RPMI7951 (cell line): ENCODE results near the gene KCNC4. TPM values are rescaled to one million over a fixed set of nuclear protein-coding genes. Genes with fewer than 3 reads are reported as not detected.

Experiments
- DNase-seq: peaks from one replicate; pipeline ENCODE4 v3.0.0-alpha.2; 2012; ENCODE audit warnings: low read depth
- total RNA-seq: library from RNA; depleted of rRNA; stranded (reverse); fragments of >200 nt; shearing (Covaris generic); gene quantifications from 2 replicates; pipeline ENCODE4 v1.2.3, GENCODE V29; 2014

The KCNC4 gene
- total RNA-seq, 1 experiment from 2014 or later = 0.84 TPM

DNA sequence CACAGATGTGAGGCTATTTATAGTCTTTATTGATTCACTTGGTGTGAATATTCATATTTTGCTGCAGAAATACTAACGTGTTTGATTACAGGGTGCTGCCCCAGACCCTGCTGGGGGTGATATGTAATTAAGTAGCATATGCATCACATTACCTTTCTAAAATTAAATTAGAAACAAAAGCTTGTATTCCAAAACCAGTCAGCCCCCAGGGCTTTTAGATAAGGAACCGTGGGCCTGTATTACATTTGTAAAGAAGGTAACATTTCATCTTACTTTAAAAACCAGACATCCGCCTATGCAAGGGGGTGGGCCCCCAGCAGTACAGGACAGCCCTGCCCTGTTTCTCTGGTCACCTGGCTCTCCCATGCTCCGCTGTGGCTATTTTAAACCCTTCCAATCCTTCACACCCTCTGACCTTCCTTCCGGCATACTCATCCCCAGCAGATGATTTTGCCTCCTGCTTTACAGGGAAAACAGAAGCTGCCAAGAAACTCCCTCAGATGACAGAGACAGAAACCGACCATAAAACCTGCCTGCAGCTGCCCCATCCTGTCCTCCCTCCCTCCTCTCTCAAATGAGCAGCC lies 22.0 kb upstream of the KCNC4 start:
- DNase-seq = peak; percentile 89

DNA sequence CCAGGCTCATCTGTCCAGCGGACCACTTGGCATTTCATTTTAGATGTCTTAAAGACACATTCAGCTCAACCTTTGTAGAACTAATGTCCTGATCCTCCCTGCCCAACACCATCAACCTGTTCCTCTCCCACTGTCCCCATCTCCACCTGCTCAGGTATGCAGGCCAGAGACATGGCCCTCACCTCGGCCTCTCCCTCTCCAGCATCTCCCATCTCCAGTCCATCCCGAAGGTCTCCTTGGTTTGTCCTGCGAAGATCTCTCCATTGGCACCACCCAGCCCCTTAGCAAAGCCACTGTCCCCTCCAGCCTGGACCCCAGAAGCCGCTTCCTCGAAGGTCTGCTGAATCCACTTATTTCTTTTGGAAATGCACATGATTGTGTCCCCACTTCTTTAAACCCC lies 20.9 kb upstream of the KCNC4 start:
- DNase-seq = no peak

DNA sequence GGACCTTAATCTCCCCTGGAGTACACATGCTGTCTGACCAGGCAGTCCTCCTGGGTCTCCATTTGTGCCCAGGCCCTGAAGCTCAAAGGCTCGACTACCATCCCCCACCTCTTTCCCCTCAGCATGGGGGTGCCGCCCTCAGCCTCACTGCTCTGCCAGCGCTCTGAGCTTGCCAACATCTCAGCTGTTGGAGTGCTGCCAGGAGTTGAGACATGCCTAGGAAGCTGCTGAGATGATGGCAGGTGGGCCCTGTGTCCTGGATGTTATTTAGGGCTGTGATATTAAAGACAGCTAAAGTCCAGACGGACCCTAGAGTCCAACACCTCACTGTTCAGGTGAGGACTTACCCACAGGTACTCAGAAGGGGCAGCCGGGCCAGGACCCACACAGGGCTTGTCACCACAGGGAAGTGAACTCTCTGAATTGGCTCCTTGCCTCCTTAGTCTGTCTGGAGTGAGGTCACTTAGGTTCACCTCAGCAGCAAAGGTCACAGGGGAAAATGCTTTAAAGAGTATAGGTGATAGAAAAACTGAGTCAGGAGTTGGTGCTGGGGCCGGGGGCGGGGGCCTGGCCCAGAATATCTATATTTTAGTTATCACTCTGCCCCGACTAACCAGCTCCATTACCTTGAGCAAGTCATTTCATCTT lies 19.7 kb upstream of the KCNC4 start:
- no peak for DNase-seq

DNA sequence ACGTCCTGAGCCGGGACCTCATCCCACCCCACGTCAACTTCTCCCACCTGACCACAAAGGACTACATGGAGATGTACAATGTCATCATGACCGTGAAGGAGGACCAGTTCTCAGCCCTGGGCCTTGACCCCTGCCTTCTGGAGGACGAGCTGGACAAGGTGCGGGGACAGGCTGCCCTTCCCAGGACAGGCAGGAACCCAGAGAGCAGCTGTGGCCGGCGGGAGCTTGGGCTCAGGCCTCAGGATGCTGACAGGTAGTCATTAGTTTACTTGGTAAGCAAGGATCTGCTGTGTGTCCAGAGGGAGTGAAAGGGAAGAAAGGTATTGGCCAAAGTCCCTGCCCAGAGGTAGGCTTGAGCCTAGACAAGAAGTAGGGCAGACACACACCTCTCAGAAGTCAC lies 17.6 kb upstream of the KCNC4 start:
- no peak for DNase-seq

DNA sequence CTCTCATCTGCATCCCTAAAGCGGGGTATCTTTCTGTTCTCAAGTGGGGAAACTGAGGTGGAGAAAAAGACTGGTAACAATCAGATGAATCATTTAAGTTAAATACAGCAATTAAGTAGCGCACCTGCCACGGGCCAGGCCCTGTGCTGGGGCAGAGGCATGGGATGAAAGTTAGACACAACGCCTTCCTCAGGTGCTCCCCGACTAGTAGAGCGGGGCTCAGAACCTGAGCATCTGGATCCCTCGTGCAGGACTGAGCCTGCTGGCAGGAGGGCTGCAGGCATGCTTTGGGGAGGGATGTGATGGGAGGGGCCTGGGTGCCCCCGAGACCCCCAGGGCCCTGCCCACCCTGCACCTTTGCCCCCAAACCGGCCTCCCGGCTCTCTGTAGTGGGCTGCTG lies 14.9 kb upstream of the KCNC4 start:
- DNase-seq = no peak

DNA sequence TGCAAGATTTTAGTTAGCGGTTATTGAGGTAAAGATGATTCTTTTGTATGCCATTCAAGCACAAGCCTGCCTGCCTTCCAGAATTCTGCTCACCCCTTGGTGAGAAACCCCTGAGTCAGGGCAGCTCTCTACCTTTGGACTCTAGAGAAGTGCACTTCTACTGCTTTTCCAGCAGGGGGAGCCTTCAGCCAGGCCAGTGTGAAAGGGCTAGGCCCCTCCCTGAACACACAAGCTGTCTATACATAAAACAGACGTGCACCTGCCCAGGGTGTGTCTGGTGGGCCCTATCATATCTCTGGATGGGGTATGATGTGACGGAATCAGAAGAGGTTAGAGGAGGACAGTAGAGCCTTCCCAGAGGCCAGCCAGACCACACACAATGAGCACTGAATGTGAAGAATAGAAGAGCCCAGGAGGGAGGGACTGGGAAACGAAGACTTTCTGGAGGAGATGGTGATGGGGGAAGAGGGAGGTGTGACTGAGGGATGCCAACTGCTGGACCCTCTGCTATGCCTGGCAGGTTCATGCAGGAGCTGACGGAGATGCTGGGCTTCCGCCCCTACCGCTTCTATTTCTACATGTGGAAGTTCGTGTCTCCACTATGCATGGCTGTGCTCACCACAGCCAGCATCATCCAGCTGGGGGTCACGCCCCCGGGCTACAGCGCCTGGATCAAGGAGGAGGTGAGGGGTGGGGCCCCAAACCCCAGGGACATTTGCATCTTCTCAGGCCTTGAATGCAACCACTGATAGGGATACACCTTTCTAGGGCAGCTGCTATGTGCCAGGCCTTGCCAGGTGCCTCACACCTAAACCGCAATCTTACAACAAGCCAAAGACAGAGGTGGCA lies 13.0 kb upstream of the KCNC4 start:
- peak; percentile 37 for DNase-seq

DNA sequence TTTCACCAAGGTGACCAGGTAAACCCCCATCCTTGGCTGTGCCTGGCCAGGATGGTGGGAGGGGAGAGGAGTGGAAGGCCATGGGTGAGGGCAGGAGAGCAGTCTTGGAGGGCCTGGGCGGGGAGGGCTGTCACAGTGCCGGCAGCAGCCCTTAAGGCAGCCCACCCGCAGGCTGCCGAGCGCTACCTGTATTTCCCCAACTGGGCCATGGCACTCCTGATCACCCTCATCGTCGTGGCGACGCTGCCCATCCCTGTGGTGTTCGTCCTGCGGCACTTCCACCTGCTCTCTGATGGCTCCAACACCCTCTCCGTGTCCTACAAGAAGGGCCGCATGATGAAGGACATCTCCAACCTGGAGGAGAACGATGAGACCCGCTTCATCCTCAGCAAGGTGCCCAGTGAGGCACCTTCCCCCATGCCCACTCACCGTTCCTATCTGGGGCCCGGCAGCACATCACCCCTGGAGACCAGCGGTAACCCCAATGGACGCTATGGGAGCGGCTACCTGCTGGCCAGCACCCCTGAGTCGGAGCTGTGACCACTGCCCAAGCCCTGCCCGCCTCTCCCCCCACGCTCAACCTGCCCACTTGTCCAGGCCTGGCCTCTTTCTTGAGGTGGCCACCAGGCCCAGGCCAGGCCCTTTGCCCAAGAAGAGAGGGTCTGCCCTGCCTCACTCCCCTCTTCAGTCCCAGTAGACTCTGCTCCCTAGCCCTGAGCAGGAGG lies 12.0 kb upstream of the KCNC4 start:
- no peak for DNase-seq

DNA sequence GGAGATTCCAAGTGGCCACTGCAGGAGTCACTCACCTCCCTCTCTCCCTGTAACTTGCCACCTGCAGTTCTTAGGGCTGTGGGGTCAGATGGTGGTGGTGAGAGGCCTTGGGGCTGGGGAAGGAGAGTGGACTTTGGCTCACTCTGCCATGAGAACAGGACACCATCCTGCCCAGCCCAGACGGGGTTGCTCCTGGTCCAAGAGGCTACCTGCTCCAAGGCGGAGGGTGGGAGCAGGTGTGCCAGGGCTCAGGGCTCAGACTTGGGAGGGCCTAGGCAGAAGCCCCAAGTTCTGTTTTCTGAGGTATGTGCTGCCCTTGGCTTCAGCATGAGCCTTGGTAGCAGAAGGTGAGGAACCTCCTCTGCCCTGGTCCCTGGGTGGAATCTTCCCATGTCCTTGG lies 11.4 kb upstream of the KCNC4 start:
- no peak for DNase-seq

DNA sequence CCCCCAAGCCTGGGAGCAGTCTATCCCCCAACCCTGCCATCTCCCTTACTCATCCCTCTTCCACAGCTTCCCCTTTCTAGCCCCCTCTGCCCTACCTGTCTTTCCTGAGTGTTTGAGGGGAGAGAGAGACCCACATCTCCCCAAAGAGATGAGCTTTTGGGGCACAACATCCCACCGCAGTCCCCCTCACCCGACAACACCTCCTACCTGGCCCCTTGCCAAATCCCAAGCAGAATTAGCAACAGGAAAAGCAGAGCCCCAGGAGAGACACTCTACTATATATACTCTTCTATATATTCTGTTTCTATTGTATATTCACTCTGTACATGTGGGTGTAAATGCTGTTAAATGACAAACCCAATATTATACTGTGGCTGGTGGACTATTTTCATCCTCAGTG lies 9.9 kb upstream of the KCNC4 start:
- DNase-seq = no peak

DNA sequence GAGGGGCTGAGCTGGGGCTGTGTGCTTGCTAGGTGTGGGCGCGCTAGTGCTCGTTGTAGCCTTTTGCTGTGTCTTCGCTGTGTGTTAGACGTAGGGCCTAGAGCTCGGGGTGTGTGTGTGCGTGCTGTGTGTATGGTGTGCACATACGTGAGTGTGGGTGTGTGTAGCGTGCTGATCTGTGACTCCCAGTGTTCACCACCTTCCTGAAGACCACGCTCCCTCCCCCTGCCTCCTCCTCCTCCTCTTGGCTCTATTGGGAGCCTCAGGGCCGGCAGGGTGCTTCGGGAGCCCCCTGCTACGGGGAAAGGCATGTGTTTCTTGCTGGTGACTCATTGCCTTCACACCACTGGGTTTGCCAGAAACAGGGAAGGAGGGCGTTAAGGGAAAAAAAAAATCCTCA lies 9.4 kb upstream of the KCNC4 start:
- DNase-seq = peak; percentile 47

DNA sequence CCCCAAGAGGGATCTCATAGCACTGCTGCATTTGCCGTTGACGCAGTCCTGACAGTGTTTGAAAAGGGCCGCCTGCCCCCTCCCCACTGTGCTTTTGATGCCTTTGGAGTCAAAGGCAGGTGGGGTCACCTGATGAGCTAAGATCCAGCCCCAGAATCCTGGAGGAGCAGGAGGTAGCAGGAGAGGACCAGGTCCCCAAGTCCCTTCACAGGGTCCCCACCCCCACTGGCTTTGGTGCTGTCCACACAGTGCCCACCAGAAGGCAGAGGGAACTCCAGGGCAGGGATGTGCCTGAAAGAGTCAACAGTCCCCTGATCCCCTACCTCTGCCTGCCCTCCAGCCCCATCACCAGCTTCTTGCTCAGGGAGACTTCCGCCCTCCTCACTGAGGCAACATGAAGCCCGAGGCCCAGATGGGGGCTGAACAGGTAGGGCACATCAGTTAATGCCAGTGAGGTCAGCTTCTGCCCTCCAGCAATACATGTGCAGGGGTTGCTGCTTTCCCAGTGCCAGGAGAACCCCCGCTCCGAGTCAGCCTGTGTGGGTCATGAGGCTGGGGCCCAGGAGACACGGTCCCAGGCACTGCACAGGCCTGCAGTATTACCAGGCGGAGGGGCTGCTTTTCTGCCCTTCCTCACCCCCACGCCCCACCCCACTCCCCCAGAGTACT lies 8.8 kb upstream of the KCNC4 start:
- no peak for DNase-seq

DNA sequence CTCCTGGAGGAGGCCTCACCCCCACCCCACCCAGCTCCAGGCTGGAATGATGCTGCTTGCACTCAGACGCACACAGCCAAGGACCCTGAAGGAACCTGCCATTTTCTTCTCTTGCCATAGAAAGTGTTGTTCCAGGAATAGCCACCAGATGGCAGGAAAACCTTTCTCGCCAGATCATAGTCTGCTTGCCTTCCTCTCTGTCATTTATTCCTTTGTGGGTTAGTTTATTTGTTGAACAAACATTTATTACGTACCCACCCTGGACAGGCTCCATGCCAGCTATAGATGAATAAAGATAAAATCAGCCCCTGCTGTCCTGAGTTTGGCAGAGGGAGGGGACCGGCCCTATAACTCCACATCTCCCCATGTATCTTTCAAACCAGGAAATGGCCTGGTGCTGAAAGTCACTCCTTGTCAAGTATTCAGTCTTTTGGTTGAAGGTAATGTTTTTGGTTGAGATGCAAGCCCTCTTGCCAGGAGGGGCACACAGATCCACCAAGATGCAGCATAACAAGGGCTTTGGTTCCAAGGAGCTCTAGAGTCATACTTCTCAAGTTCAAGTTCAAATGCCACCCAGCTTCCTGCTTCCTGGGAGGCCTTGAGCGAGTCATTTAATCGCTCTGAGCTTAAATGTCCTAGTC lies 7.0 kb upstream of the KCNC4 start:
- DNase-seq = peak; percentile 60

DNA sequence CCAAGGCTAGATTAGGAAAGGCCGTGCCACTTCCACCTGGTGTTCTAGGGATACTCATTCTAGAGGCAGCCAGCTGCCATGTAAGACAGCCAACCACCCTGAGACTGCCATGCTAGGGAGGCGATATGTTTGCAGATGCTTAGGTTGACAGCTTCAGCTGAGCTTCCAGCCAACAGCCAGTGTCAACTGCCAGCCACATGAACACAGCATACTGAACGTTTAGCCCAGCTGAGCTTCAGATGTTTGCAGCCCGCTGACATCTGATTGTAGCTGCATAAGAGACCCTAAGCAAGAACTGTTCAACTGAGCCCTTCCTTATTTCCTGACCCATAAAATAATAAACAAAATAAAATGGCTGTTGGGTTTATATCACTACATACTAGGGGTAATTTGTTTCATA lies 5.0 kb upstream of the KCNC4 start:
- no peak for DNase-seq

DNA sequence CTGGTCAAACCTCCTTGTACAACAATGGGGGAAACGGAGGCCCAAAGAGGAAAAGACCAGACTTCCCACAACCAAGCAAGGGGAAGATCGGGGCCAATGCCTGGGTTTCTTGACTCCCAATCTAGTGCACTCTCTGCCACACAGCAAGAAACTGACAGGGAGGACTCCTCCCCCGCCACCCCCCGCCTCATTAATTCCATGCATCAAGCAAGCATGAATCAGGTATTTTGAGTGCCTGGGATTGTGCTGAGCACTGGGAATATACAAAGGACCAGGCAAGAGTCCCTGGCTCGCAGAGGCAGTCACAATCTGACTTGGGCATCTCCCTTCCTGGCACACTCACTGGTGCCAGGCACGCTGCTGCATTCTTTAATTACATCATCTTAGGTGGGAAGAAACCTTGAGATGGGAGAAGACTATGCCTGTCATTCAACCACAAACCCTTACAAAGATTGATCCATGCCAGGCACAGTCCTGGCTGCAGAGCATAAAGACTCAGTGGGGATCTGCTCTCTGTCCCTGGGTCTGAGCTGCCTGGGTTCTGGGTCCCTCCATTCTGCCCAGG lies 4.4 kb upstream of the KCNC4 start:
- DNase-seq = no peak

DNA sequence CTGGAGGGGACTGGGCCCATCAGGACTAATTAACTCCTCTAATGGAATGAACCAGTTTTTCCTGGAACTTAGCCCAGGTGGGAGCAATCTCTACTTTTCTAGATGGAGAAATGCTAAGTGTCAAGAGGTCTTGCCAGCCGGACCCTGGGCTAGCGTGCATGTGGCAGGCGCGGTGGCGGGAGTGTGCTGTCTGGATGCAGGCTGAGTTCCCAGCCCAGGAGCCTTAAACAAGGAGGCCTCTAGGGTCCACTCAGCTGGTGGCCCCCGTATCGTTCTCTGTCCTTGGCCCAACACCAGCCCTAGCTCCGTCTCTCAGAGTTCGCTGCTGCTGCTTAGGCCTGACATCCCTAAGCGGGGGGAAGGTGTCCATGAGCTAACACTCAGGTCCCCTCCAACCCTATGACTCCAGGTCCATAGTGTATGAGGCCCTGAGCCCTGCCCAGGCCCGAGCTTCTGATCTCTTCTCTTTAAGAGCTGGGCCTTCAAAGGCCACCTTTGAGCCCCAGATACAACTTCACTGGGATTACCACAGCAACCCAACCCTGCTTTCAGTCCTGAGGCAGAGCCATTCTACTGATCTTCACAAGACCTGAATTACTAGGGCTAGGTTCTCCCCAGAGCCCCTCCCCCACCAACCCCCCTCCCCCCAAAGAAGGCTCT lies 3.7 kb upstream of the KCNC4 start:
- DNase-seq = no peak

DNA sequence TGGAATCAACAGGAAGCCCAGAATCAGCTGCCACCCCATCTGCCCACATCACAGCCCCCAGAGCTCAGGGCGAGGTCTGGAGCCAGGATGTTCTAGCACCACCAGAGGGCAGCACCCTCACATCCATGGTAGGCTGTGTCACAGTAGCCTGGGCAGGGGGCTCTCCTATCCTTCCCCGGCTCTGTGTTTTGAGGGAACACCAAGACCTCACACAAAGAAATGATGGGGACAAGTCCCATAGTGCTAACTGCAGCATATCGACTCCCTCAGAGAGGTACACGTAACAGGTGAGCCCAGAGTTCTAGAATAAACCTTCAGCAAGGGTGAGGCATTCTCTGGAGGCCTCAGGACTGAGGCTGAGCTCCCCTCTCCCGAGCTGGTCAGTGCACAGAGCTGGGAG lies 2.3 kb upstream of the KCNC4 start:
- peak; percentile 41 for DNase-seq

DNA sequence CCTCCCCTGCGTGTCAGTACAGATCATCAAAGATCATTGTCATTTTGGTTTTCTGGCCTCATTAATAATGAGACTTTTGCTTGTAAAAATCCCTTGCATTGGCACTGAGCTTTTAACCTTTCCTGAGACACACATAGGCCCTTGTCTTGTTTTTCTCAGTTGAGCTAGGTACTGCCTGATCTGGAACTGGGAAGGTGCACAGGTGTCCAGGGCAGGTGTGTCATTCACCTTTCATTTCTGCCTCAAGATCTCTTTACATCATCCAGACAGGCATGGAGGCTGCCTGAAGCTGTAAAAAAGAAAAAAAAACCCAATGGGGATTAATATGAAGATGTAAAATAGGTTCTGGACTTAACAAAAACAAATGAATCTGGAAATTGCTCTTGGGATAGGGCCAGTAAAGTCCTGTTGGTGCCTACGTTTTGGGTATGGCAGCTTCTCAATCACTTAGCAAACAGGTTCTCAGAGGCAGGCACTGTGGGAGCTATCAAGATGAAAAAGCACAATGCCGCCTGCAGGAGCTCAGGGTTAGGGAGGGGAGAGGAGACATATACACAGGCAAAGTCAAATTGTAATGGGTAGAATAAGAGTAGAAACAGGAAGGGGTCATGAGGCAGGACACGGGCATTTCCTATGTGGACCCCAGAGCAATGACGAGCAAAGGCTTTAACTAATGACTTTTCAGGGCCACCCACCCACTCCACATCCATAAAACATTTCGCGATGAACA lies 1.0 kb upstream of the KCNC4 start:
- no peak for DNase-seq

DNA sequence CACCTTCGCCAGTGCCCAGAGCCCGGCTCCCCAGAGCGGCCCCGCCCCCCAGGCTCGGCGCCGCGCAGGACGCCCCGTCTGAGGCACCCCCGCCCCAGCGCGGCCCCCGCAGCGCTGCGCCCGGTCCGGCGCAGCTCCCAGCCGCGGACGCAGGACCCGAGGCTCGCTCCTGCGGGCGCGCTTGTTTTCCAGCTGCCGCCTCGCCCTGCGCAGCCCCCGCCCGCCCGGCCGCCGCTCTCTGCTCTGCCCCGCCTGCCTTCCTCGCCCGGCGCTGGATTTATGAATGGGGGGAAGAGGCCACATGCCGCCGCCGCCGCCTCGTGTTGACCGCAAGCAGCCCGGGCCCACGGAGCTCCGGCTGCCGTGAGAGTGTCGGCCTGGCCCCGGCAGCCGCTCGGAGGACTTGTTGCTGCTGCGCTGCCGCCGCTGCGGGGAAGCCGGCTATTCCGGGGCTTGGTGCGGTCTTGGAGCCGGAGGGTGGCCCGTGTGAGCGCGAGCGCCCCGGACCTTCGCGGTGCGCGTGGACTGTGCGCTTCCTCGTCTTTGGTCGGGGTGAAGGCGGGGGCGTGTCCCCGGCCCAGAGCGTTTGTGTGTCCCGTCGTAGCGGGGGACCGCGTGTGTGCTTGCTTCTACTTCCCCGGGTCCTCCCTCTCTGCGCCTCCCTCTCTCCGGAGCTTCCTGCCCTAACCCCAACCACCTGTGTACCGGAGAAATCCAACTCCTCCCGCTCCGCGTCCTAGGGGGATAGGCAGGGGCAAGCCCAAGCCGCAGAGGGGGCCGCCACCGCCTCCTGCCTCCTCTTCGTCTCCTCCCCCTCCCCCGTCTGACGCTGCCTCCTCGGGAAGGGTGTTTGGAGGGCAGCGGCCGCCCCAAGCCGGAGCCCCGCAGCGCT lies 736 bp downstream of the KCNC4 start:
- DNase-seq = peak; percentile 36
